ENCODE data around the gene IFRD1. TPM values are rescaled to one million over a fixed set of nuclear protein-coding genes. Genes with fewer than 3 reads are reported as not detected.

The IFRD1 gene
- total and polyA plus RNA-seq, 8 donors, result 19.9 to 137 (median 44.0) TPM

DNA sequence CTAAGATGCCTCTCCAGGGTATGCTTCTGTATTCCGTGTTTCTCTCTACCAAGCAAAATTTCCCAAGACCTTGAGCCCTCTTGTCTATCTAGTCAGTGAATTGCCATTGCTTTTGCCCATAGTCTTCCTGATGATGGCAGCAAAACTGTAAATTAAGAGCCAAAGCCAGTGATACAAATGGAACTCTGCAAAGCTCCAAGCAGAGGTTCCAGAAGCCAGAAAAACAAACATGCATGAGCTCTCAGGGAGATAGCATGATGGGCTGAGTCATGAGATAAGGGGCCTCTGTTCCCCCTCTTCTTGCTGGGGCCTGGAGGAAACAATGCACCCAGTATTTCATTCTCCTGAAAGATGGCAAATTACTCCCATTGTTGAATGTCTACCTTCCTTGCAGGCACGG lies 55.2 kb downstream of the IFRD1 start:
- intact Hi-C loops (cut with DNase I; ENCODE audit: low total_unique reads), result no loop called here
- no peak for DNase-seq
- Histone ChIP-seq H3K27me3 (no peaks in the 10 kb centered on the region), H3K4me1 (peaks cover 3 to 11% (median 9%) of the 10 kb centered on the region in 4 donors), H3K27ac (no peak overlapping the region), H3K4me3 (no peak overlapping the region), H3K9me3 (no peaks in the 10 kb centered on the region), H3K36me3 (no peaks in the 10 kb centered on the region)
- TF ChIP-seq POLR2AphosphoS5 (IDR thresholded peaks at IDR 0.05) (no peak), EP300 (IDR thresholded peaks at IDR 0.05) (no peak), POLR2A (IDR thresholded peaks at IDR 0.05) (no peak)
- TF ChIP-seq, protein P1, sequence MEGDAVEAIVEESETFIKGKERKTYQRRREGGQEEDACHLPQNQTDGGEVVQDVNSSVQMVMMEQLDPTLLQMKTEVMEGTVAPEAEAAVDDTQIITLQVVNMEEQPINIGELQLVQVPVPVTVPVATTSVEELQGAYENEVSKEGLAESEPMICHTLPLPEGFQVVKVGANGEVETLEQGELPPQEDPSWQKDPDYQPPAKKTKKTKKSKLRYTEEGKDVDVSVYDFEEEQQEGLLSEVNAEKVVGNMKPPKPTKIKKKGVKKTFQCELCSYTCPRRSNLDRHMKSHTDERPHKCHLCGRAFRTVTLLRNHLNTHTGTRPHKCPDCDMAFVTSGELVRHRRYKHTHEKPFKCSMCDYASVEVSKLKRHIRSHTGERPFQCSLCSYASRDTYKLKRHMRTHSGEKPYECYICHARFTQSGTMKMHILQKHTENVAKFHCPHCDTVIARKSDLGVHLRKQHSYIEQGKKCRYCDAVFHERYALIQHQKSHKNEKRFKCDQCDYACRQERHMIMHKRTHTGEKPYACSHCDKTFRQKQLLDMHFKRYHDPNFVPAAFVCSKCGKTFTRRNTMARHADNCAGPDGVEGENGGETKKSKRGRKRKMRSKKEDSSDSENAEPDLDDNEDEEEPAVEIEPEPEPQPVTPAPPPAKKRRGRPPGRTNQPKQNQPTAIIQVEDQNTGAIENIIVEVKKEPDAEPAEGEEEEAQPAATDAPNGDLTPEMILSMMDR (IDR thresholded peaks at IDR 0.05), result no peak
- 74 to 92% (median 82%) methylated on average over 2 of the region's 2 CpGs for WGBS, 5 donors

DNA sequence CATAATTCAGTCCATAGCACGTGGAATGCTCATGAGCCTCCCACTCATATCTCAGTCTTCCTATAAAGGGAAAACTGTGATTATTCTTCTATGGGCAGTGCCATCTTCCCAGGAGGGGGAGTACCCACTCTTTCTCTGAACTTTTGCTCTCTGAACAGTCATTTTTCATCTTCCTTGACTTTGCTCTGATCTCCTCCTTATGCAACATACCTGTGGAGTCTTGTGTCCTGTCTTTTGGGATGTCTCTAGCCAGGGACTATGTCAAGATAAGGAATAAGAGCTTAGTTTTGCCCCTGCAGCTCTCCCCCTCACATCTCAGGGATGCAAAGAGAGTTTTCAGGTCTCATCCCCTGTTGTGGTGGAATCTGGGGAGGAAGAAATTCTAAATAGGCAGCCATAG lies 58.1 kb downstream of the IFRD1 start:
- Histone ChIP-seq H3K4me1 (no peaks in the 10 kb centered on the region), H3K9me3 (no peaks in the 10 kb centered on the region), H3K36me3 (no peaks in the 10 kb centered on the region), H3K27me3 (no peaks in the 10 kb centered on the region), H3K27ac (no peak overlapping the region), H3K4me3 (no peak overlapping the region)
- intact Hi-C loops (cut with DNase I; ENCODE audit: low total_unique reads), result no loop called here
- DNase-seq, result no peak
- WGBS, 5 donors, result 75 to 94% (median 92%) methylated on average over 1 of the region's 1 CpG
- no peak for TF ChIP-seq POLR2A (IDR thresholded peaks at IDR 0.05)
- TF ChIP-seq EP300 (IDR thresholded peaks at IDR 0.05), result no peak
- TF ChIP-seq, protein P1 (IDR thresholded peaks at IDR 0.05), result no peak
- no peak for TF ChIP-seq POLR2AphosphoS5 (IDR thresholded peaks at IDR 0.05)

DNA sequence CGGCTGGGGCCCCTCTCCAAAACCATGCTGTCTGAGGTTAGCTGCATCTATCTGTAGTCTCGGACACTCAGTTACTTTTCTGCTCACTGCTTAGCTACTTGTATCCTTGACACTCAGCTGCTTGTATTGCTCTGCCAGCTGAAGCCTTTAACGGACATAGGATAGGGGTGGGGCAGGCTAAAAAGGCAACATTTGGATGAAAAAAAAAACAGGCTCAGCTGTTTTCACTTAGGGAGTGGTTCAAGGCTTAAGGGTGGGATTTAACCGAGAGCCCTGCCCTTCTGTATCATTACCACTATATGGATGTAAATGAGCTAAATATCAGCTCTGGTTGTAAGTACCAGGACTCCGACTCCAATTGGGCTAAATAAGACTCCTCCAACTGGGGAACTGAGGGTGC lies 59.1 kb downstream of the IFRD1 start:
- Histone ChIP-seq H3K36me3 (no peaks in the 10 kb centered on the region), H3K4me1 (no peaks in the 10 kb centered on the region), H3K4me3 (no peak overlapping the region), H3K27me3 (no peaks in the 10 kb centered on the region), H3K9me3 (no peaks in the 10 kb centered on the region), H3K27ac (no peak overlapping the region)
- 67 to 81% (median 76%) methylated on average over 5 of the region's 5 CpGs for WGBS, 5 donors
- intact Hi-C loops (cut with DNase I; ENCODE audit: low total_unique reads), result no loop called here
- no peak for DNase-seq
- no peak for TF ChIP-seq POLR2AphosphoS5 (IDR thresholded peaks at IDR 0.05)
- TF ChIP-seq, protein P1 (IDR thresholded peaks at IDR 0.05), result no peak
- no peak for TF ChIP-seq POLR2A (IDR thresholded peaks at IDR 0.05)
- no peak for TF ChIP-seq EP300 (IDR thresholded peaks at IDR 0.05)

DNA sequence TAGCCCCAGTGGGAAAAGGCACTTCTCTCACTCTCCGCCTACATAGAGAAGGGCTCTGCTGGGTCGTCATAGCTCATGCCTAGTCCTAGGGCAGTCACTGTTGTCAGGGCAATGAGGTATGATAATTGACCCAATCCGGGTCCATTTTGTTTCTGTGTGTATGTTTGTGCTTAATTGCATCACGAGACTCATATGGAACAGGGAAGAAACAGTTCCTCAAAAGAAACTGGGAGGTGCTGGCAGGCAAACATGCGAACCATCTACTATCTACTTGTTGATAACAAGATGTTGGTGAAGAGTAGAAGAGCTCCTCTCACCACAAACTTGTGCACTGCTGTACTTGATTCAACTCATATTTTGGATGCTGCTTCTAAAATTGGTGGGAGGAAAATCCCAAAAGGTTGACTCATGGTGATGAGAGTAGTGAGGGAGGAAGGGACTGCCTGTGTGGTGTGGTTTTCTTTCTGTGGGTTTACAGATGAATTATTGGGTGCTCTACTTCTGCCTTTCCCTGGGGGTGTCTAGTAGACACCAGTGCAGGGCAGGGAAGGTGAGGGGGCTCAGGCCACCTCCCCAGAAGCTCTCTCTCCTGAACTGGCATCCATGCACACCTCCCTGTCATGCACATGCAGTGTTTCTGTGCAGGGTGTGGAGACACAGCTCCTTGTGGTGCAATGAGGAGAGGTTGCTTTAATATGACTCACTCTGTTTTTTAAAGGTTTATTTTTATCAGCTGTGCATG lies 59.9 kb downstream of the IFRD1 start:
- Histone ChIP-seq H3K27ac (no peak overlapping the region), H3K4me1 (no peaks in the 10 kb centered on the region), H3K27me3 (no peaks in the 10 kb centered on the region), H3K9me3 (no peaks in the 10 kb centered on the region), H3K36me3 (no peaks in the 10 kb centered on the region), H3K4me3 (no peak overlapping the region)
- WGBS, 5 donors, result 69 to 79% (median 75%) methylated on average over 5 of the region's 5 CpGs
- intact Hi-C loops (cut with DNase I; ENCODE audit: low total_unique reads), result no loop called here
- no peak for DNase-seq
- TF ChIP-seq, protein P1 (IDR thresholded peaks at IDR 0.05), result no peak
- TF ChIP-seq EP300 (IDR thresholded peaks at IDR 0.05), result no peak
- no peak for TF ChIP-seq POLR2A (IDR thresholded peaks at IDR 0.05)
- no peak for TF ChIP-seq POLR2AphosphoS5 (IDR thresholded peaks at IDR 0.05)

Data from stomach (tissue), 9 donors.